Left lung (tissue), 10 donors: ENCODE results near the gene C4orf33. TPM values are rescaled to one million over a fixed set of nuclear protein-coding genes. Genes with fewer than 3 reads are reported as not detected.

ENCODE experiments used
- ATAC-seq: fragments of 200-7000 bp; cut with Tn5 transposase; one replicate; pipeline ENCODE4 v1.9.1; 2020; ENCODE audit warnings: moderate library complexity
- DNase-seq, 4 donors: peaks; one replicate each; pipeline ENCODE4 v3.0.0-alpha.2; 2013 to 2020
- H3K27ac ChIP-seq, 2 donors: fragments of 200-600 bp; sonication (generic) in 1 of 2; one replicate each; pipeline versions ENCODE4 v1.5.0 to v1.8.0; 2020 to 2021
- H3K27me3 ChIP-seq, 2 donors: fragments of 200-600 bp; sonication (generic) in 1 of 2; one replicate each; pipeline versions ENCODE4 v1.5.0 to v1.8.0; 2020 to 2021
- H3K36me3 ChIP-seq, 2 donors: fragments of 200-600 bp; sonication (generic) in 1 of 2; one replicate each; pipeline versions ENCODE4 v1.5.0 to v1.8.0; 2020 to 2021
- H3K4me1 ChIP-seq, 2 donors: fragments of 200-600 bp; one replicate each; pipeline ENCODE4 v1.8.0; 2021
- H3K4me3 ChIP-seq, 2 donors: fragments of 200-600 bp; sonication (generic) in 1 of 2; one replicate each; pipeline versions ENCODE4 v1.5.0 to v1.8.0; 2020 to 2021; ENCODE audit warnings: mild to moderate bottlenecking in 1 of 2
- H3K9me3 ChIP-seq, 2 donors: fragments of 200-600 bp; sonication (generic) in 1 of 2; one replicate each; pipeline versions ENCODE4 v1.5.0 to v1.8.0; 2020 to 2021
- intact Hi-C, 2 donors: fragments of 100-400 bp; cut with DNase I; formaldehyde crosslinking; loops; one replicate each; pipeline versions ENCODE4 v1.11.2 to v1.14.2; 2022
- polyA plus RNA-seq, 6 donors: library from polyadenylated mRNA; unstranded; fragments of 120-200 nt; gene quantifications; one replicate each; pipeline ENCODE4 v1.2.1, GENCODE V29; 2013; ENCODE audit not compliant: insufficient read length in 6 of 6
- total RNA-seq, 2 donors: library from RNA; stranded (reverse); fragmentation: NEBNext Ultra II Directional; extraction: Animal tissue kit (Norgen Biotek cat#: 25700); gene quantifications; one replicate each; pipeline ENCODE4 v1.2.1, GENCODE V29; 2021
- TF ChIP-seq, protein P1 (sequence below), 2 donors: fragments of 200-600 bp; sonication (generic) in 1 of 2; IDR thresholded peaks; one replicate each; pipeline versions ENCODE4 v1.5.0 to v1.8.0; 2021; ENCODE audit warnings: antibody characterized with exemption in 2 of 2
- donor health status: DM: no; HTN: yes; CAD: no.
- donor health status: DM: no; HTN: no; CAD: no.

C4orf33 gene
- total and polyA plus RNA-seq, 8 donors, result 11.0 to 21.1 (median 18.1) TPM

DNA sequence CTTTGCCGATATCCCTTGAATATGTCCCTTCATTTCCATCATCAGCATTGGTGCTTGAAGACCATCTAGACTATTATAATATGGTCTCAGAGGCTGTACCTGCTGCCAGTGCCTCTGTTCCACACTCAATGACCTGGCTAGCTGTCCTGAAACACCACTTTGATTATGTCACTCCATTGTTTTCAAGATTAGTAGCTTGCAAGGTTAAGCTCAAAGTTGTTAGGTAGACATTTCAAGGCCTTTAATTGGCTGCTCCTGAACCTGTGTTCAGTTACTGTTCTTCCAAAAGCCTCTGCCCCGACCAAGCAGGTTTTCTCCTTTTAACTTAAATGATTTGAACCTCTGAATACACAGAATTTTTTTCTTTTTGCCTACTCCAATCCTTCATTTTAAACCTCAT lies 52.9 kb downstream of the C4orf33 start:
- no peak for ATAC-seq
- no peak overlapping the region for H3K4me3 ChIP-seq
- H3K36me3 ChIP-seq, result no peaks in the 10 kb centered on the region
- H3K27ac ChIP-seq, result no peak overlapping the region
- no peak for DNase-seq
- TF ChIP-seq, protein P1, sequence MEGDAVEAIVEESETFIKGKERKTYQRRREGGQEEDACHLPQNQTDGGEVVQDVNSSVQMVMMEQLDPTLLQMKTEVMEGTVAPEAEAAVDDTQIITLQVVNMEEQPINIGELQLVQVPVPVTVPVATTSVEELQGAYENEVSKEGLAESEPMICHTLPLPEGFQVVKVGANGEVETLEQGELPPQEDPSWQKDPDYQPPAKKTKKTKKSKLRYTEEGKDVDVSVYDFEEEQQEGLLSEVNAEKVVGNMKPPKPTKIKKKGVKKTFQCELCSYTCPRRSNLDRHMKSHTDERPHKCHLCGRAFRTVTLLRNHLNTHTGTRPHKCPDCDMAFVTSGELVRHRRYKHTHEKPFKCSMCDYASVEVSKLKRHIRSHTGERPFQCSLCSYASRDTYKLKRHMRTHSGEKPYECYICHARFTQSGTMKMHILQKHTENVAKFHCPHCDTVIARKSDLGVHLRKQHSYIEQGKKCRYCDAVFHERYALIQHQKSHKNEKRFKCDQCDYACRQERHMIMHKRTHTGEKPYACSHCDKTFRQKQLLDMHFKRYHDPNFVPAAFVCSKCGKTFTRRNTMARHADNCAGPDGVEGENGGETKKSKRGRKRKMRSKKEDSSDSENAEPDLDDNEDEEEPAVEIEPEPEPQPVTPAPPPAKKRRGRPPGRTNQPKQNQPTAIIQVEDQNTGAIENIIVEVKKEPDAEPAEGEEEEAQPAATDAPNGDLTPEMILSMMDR (IDR thresholded peaks at IDR 0.05), result no peak
- no peaks in the 10 kb centered on the region for H3K9me3 ChIP-seq
- H3K4me1 ChIP-seq, result no peaks in the 10 kb centered on the region
- intact Hi-C loops, result no loop called here
- H3K27me3 ChIP-seq, result no peaks in the 10 kb centered on the region

DNA sequence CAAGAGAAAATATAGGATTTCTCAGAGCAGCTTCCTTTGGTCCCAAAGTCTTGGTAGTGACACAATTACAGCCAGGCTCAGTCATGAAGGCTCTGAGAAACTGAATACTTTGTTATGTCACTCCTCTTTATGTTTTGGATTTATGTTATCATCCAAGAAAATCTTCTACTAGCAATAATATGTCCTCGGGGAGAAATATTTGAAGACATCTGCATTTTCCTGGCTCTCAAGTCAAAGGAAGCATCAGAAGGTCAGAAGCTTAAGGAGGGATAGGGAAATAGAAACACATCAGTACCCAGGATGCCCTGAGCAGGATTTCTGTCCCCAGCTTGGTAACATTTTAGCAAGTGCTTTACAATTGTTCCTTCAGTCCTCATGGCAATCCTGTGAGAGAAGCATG lies 54.0 kb downstream of the C4orf33 start:
- TF ChIP-seq, protein P1 (IDR thresholded peaks at IDR 0.05), result no peak
- intact Hi-C loops, result no loop called here
- H3K4me1 ChIP-seq, result no peaks in the 10 kb centered on the region
- no peaks in the 10 kb centered on the region for H3K36me3 ChIP-seq
- H3K9me3 ChIP-seq, result no peaks in the 10 kb centered on the region
- no peaks in the 10 kb centered on the region for H3K27me3 ChIP-seq
- ATAC-seq (no peak), DNase-seq (no peak)
- H3K4me3 ChIP-seq, result no peak overlapping the region
- no peak overlapping the region for H3K27ac ChIP-seq

DNA sequence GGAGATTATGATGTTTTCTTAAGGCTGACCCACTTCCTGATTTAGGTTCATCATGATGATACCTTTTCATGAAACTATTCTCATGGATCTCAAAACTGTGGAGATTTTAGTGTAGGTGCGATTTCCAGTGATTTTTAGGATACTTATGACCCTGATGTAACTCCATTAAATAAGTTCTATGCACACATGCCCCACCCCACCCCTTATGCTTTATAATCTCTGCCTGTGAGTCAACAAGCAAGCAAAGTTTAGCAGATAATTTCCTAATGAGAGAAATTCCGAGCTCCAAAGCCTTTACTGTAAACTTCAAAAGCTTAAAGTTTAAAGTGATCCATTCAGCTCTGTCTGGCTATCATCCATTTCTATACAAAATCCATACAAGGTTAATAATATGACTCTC lies 56.4 kb downstream of the C4orf33 start:
- H3K9me3 ChIP-seq, result no peaks in the 10 kb centered on the region
- TF ChIP-seq, protein P1 (IDR thresholded peaks at IDR 0.05), result no peak
- intact Hi-C loops, result no loop called here

DNA sequence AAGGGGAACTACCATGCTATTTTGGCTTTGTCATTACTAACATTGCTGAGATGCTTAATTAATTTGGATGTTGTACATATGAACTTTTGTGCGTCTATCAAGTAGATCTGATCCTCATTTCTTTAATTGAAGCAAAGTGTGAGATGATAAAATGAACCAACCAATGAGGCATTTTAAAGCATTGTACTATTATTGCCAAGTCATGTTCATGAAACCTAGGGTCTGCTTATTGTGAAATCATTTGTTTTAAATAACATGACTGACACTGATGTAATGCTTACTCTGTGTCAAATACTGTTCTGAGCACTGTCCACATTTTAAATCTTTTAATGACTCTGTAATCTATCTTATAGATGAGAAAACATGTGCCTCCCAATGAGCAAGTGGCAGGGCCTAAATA lies 57.7 kb downstream of the C4orf33 start:
- intact Hi-C loops, result no loop called here
- Histone ChIP-seq H3K27me3 (no peaks in the 10 kb centered on the region), H3K9me3 (no peaks in the 10 kb centered on the region), H3K4me1 (no peaks in the 10 kb centered on the region), H3K36me3 (no peaks in the 10 kb centered on the region), H3K27ac (no peak overlapping the region), H3K4me3 (no peak overlapping the region)
- TF ChIP-seq, protein P1 (IDR thresholded peaks at IDR 0.05), result no peak
- no peak for ATAC-seq
- DNase-seq, result no peak

More for the DNA sequence above, 56.4 kb downstream of the C4orf33 start:
- Histone ChIP-seq H3K4me3 (no peak overlapping the region), H3K4me1 (no peaks in the 10 kb centered on the region), H3K27ac (no peak overlapping the region), H3K27me3 (no peaks in the 10 kb centered on the region), H3K36me3 (no peaks in the 10 kb centered on the region)
- ATAC-seq (no peak), DNase-seq (no peak)

DNA sequence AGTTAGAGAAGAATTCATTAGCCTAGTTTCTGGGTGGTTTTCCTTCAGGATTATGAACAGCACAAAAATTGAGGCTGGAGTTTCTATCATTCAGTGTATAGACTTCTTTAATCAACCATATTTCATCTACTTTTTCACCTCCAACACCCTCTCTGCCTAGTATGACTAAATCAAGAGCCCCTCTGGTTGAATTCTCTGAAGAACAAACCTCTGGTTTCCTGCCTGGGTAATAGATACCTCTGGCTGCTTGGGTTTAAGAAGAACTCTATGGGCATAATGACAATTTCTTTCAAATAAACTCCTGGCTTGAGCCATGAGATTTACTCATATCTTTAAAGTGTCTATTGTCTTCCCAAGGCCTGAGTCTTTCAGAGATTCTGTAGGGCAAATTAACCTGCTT lies 66.5 kb downstream of the C4orf33 start:
- intact Hi-C loops, result no loop called here
- no peak overlapping the region for H3K4me3 ChIP-seq

More for the DNA sequence above, 66.5 kb downstream of the C4orf33 start:
- no peak for ATAC-seq
- no peak overlapping the region for H3K27ac ChIP-seq
- no peak for DNase-seq
- H3K9me3 ChIP-seq, result no peaks in the 10 kb centered on the region
- H3K4me1 ChIP-seq, result no peaks in the 10 kb centered on the region
- TF ChIP-seq, protein P1 (IDR thresholded peaks at IDR 0.05), result no peak
- peaks cover 0 to 4% of the 10 kb centered on the region in 2 donors for H3K27me3 ChIP-seq
- H3K36me3 ChIP-seq, result no peaks in the 10 kb centered on the region
